ENCODE results near the gene MZB1.
"Not testable (repeated sequence)": the region's sequence is repeated elsewhere in the genome, so short reads cannot be mapped to it uniquely, and the experiment has no call there.

MZB1 gene

GRCh38 chr5:139392678-139393496 lies 3.2 kb upstream of the MZB1 start:
- DNase-seq (ENCODE audit: extremely low read depth in 1 of 2, low read depth in 1 of 2): peak; percentile 36 to 67

- DNase-seq (ENCODE audit: extremely low read depth in 1 of 2, low read depth in 1 of 2): no peak
Measured at GRCh38 chr5:139392324-139392677, 2.6 kb upstream of the MZB1 start.

GRCh38 chr5:139391570-139392323 lies 2.0 kb upstream of the MZB1 start:
- no peak for DNase-seq (ENCODE audit: extremely low read depth in 1 of 2, low read depth in 1 of 2)

GRCh38 chr5:139390639-139391569 lies 1.2 kb upstream of the MZB1 start:
- DNase-seq (ENCODE audit: extremely low read depth in 1 of 2, low read depth in 1 of 2): no peak

GRCh38 chr5:139388198-139388821 lies 1.4 kb downstream of the MZB1 start:
- DNase-seq (ENCODE audit: extremely low read depth in 1 of 2, low read depth in 1 of 2): no peak

DNA sequence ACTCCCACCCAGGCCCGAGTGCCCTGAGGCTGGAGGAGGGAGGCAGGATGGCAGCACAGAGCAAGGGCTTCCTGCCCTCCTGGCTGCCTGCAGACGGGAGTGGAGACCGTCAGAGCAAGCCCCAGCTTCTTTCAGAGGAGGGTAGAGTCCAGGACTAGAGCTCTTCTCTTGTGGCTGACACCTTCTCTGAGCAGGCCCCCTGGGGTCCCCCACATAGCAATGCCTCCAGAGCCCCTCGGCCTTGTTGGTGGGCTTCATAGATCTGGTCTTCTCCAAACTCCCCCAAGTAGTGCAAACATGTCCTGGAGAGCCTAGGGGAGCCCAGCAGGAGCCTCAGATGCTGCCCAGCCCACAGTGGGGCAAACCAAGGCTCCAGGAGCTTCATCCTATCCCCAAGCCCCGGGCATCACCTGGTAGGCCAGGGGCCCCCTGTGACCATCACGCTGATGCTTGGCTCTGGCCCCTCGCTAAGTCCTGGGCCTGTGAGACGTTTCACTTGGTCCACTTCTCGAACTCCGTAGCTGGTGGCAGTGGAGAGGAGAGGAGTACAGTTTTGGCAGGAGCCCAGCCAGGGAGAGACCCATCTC lies 2.0 kb downstream of the MZB1 start:
- no peak for DNase-seq (ENCODE audit: extremely low read depth in 1 of 2, low read depth in 1 of 2)

- DNase-seq (ENCODE audit: extremely low read depth in 1 of 2, low read depth in 1 of 2): not testable (repeated sequence)
Measured at GRCh38 chr5:139386956-139387355, 2.8 kb downstream of the MZB1 start.

- no peak for DNase-seq (ENCODE audit: extremely low read depth in 1 of 2, low read depth in 1 of 2)
Measured at GRCh38 chr5:139386050-139386438, 3.7 kb downstream of the MZB1 start.

DNA sequence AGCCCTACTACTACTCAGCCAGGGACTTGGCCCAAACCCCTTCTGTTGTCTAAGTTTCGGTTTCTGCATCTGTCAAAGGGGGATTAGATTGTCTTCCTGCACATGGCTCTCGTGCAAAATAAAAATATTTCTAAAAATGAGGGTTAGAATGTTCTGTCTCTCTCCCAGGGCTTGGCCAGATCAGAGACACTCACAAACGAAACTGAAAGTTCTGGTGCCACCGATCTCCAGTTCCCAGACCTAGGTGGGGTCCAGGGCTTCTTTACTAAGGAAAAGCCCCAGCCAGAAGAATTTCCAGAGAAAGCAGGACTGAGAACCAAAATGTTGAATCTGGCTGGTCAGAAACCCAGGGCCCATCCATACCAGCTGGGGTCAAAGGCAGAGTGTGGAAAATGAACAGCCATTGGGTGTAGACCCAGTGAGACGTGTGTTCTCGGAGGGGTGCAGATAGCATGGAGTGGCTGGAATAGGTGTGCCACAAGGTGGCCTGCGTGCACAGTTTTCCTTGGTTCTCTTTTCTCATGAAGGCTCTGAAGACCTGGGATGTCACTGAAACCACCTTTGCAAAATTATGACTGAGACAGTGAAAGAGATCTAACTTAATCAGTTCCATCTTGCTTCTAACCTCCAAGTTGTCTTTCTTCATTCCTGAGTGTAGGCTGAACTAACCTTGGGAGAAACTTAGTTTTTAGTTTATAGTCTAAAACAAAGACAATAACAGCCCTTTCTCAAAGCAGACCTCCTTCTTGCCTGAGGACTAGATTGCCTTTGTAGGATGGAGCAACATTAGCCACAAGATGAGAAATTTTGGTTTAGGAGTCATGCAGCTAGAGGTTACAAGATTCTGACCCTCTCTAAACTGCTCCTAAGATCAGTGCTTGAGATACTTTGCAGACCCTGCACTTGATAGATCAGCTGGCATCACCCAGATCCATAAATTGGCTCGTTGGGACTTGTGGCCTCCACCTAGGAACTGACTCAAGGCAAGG lies 4.4 kb downstream of the MZB1 start:
- no peak for DNase-seq (ENCODE audit: extremely low read depth in 1 of 2, low read depth in 1 of 2)

- no peak for DNase-seq (ENCODE audit: extremely low read depth in 1 of 2, low read depth in 1 of 2)
Measured at GRCh38 chr5:139384591-139385051, 5.1 kb downstream of the MZB1 start.

GRCh38 chr5:139383993-139384590 lies 5.6 kb downstream of the MZB1 start:
- DNase-seq (ENCODE audit: extremely low read depth in 1 of 2, low read depth in 1 of 2): no peak

DNA sequence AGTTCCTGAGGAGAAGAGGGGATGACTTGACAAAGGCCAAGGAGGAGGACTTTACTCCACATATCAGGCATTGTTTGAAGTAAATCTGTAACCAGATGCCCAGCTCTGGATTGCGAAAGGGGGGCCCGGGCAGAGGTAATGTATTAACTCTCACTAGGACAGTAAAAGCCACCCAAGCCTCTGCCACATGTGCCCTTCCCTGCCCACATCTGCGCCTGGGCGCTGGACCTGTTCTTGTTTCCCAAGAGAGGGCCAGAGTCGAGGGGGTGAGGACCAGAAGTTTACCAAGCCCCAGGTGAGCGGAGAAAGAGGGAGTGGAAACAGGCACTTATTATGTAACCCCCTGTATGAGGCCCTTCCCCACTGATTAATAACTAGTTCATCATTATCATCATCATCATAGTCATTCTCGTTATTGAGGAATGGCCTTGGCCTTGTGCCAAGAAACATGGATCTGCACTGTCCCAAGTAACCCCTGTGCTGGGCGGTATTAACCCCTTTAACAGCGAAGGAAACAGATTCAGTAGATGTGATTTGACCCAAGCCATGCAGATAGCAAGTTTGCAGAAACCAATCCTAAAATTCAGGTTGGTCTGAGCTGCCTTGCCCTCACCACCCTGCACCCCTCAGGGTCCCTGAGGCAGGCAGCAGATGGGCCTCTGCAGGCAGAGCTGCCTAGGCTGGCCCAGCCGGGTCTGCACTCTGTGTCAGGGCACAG lies 6.3 kb downstream of the MZB1 start, which contains the start of gene SLC23A1:
Gene SLC23A1 (minus strand): TSS at position 23 of the 718 bp plus-strand sequence. CDS start 44 bp downstream, outside the sequence.
- no peak for DNase-seq (ENCODE audit: extremely low read depth in 1 of 2, low read depth in 1 of 2)

GRCh38 chr5:139382807-139383206 lies 6.9 kb downstream of the MZB1 start:
- no peak for DNase-seq (ENCODE audit: extremely low read depth in 1 of 2, low read depth in 1 of 2)

- DNase-seq (ENCODE audit: extremely low read depth in 1 of 2, low read depth in 1 of 2): no peak
Measured at GRCh38 chr5:139381837-139382761, 7.6 kb downstream of the MZB1 start.

DNA sequence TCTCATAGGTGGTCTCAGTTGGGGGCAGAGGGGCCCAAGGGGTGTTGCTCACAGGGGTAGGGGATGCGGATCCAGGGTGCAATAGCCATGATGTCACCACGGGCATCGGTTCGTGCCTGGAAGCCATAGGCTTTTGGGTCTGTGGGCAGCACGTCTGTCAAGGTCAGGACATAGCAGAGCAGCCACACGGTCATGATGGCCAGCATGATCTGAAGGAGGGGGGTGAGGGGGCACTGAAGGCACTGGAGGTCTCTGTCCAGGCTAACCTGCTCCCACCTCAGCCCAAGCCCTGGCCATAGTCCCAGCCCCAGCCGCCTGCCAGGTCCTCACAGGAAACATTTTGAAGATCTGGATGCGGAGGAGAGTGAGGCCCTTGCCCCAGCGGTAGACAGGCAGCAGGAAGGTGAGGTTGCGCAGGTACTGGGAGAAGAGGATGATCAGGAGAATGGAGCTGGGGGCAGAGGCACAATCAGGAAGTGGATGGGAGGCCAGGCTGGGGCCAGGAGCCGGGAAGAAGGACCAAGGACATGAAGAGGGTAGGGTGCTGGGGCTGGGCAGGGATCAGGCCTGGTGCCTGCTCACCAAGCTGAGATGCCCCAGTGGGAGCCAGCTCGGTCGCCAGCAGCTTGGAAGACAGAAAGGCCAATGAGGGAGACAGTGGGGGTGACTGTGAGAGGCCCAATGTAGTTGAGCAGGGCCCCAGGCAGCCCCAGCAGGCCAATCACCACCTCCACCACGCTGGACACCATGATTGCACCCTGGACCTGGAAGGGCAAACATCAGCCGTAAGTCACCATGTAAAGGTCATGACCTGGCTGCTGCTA lies 9.9 kb downstream of the MZB1 start:
- DNase-seq (ENCODE audit: extremely low read depth in 1 of 2, low read depth in 1 of 2): no peak

DNA sequence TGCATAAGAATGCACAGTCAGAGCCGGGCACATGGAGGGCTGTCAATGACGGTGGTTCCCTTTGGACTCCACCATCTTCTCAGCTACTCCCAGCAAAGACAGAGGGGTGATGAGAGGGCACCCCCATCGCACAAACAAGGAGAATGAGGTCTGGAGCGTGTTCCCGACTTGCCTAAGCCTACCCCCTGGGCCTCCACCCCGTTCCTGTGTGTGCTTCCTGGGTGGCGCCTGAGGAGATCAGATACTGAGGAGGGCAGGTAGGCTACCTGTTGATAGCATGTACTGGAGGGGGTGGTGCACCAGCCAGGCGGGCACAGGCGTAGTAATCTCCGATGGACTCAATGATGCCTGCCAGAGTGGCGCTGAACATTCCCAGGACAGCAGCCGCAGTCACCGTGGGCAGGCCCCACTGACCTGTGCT lies 10.8 kb downstream of the MZB1 start:
- no peak for DNase-seq (ENCODE audit: extremely low read depth in 1 of 2, low read depth in 1 of 2)
